ENCODE results near the gene SPTBN1.
"Not testable (repeated sequence)": the region's sequence is repeated elsewhere in the genome, so short reads cannot be mapped to it uniquely, and the experiment has no call there.

SPTBN1 gene

GRCh38 chr2:54681416-54681815 lies 225.3 kb downstream of the SPTBN1 start:
- no peak for DNase-seq

GRCh38 chr2:54683596-54683995 lies 227.5 kb downstream of the SPTBN1 start:
- DNase-seq = no peak

- no peak for DNase-seq
These were observed 229.2 kb downstream of the SPTBN1 start for GRCh38 chr2:54685263-54685775.

DNA sequence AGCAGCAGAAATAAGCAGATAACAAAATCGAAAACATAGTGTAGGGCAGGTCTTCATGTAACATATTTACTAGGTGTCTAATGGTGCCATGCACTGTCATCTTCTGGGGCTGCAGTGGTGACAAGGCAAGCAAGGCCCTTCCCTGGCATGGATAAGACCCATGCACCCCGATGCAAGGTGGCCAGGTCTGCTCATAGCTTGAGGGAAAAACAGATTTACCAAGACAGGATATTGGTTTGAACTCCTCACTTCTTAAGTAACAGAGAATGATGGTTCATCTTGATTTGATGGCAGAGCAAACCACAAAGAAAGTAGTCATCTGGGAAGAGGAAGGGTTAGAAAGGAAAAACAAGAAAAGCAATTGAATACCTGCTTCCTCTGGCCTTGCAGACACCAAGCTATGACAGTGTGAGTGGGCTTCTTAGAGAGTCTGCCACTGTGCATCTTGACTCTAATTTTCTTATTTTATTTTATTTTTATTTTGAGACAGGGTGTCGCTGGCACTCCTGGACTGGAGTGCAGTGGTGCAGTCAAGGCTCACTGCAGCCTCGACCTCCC lies 231.5 kb downstream of the SPTBN1 start:
- no peak for DNase-seq

GRCh38 chr2:54691445-54692135 lies 235.5 kb downstream of the SPTBN1 start:
- DNase-seq = no peak

DNA sequence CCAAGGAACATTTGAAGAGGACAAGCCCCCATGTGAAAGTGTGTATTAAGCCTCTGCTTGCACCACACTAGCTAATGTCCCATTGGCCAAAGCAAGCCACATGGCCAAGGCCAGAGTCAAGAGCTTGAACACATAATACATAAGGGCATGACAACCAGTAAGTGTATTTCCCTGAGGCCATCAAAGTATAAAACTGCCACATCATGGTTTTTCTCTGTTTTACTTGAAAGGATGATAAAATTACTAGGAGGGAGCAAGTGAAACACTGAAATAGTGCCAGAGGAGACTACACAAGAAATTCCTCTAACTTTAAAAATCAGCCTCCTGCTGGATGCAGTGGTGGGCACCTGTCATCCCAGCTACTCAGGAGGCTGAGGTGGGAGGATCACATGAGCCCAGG lies 236.4 kb downstream of the SPTBN1 start:
- no peak for DNase-seq

DNA sequence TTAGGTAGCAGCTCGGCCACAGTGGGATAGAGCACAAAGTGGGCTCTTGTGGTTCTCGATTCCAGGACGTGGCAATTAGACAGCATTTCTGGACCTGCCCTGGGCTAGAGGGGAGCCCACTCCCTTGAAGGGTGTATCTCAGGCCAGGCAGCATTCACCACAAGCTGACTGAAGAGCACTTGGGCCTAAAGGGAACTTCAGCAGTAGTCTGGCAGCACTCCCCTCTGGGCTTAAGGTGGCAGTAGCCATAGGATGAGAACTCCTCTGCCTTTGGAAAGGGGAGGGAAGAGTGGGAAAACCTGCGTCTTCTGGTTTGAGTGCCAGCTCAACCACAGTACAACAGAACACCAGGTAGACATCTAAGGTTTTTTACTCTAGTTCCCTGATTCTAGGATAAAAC lies 239.3 kb downstream of the SPTBN1 start:
- no peak for DNase-seq

GRCh38 chr2:54697934-54698333 lies 241.8 kb downstream of the SPTBN1 start:
- no peak for DNase-seq

GRCh38 chr2:54698926-54699325 lies 242.8 kb downstream of the SPTBN1 start:
- not testable (repeated sequence) for DNase-seq

GRCh38 chr2:54699665-54700064 lies 243.5 kb downstream of the SPTBN1 start:
- no peak for DNase-seq

DNA sequence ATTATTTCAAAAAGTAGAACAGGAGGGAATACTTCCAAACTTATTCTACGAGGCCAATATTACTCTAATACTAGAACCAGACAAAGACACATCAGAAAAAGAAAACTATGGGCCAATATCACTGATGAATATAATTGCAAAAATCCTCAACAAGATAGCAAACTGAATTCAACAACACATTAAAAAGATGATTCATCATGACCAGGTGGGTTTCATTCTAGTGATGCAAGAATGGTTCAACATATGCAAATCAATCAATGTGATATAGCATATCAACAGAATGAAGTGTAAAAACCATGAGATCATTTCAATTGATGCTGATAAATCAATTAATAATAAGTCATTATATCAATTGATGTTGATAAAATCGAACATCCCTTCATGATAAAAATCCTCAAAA lies 244.9 kb downstream of the SPTBN1 start:
- no peak for DNase-seq

DNA sequence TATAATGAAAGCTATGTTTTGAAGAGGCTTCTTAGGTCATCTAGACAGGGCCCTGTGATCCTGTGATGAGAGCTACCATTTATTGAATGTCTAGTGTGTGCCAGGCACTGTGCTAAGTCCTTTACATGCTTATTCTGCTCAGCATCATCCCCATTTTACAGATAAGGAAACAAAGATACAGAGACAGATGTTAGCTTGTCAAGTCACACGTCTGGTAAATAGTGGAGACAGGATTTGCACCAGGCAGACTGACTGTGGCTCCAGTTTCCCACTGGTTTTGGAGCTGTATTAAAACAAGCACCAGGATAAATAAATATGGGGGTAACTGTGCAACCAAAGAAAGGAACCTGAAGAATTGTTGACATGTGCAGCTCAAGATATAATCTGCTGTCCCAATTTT lies 248.1 kb downstream of the SPTBN1 start:
- DNase-seq = no peak

- peak; percentile 33 for DNase-seq
These were observed 248.8 kb downstream of the SPTBN1 start for GRCh38 chr2:54704688-54705605.

GRCh38 chr2:54706622-54707021 lies 250.5 kb downstream of the SPTBN1 start:
- no peak for DNase-seq

DNA sequence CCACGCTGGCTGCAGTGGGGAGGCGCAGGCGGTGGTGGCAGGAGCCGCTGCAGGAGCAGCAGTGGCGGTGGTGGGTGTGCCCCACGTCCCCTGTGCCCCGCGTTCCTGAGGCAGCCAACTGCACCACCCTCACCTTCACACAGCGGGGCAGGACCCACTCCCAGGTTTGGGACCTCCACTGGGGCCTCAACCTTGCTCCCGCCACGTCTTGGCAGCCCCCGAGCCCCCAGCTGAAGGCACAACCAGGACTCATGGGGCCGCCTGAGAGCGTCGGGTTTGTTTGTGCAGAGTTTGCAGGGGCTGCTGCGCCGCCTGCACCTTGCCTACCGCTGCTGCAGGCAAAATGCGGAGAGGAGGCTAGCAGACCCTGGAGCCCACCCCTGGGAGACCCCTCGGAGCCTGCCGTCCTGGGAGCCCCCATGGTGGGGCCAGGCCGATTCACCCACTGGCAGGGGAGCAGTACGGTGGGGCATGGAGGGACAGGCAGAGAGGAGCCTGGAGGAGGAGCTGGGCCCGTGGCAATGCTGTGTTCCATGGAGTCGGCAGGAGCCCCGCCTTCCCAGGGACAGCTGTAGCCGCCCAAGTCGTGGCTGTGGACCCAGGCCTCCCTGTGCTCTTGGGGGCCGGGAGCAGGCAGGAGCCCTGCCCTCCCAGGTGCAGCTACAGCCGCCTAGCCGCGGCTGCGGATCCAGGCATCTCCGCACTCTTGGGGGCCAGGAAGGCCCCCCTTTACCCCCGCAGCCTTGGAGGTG lies 252.6 kb downstream of the SPTBN1 start:
- no peak for DNase-seq

DNA sequence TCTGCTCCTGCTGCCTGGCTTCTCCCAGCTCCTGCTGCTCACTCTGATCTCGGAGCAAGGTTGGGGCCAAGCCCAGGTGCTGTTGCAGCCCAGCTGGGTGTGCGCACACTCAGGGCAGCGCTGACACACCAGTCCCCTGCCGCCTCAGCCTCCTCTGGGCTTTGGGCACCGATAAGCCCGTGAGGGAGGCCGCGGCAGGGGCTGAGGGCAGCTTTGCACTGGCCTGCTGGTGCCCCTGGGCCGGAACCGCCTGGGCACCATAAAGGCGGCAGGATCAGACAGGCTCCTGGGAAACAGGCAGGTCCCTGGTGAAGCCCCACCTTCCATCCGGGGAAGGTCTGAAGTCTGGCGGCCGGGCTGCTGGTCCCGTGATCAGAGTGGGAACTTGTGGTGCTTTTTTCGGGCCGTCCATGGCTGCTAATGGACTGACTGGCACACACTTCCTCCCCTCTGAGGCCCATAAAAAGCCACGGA lies 253.2 kb downstream of the SPTBN1 start:
- DNase-seq = no peak

DNA sequence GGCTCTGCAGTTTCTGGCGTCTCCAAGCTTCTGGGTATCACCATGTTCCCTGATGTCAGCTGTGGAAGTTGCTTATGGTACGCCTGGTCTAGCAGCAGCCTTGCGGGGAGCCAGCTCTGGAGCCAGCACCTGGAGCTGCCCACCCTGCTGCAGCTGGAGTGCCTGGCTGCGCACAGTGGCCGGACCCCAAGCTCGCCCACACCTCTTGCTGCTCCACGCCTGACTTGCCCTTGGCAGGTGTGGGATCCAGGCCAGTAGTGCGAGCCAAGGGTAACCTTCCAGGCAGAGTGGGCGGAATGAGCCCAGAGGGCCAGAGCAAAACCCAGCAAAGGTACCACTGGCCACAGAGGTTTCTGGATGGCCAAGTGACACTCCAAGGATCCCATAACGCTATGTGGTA lies 254.1 kb downstream of the SPTBN1 start:
- no peak for DNase-seq

GRCh38 chr2:54712516-54712915 lies 256.4 kb downstream of the SPTBN1 start:
- no peak for DNase-seq

DNA sequence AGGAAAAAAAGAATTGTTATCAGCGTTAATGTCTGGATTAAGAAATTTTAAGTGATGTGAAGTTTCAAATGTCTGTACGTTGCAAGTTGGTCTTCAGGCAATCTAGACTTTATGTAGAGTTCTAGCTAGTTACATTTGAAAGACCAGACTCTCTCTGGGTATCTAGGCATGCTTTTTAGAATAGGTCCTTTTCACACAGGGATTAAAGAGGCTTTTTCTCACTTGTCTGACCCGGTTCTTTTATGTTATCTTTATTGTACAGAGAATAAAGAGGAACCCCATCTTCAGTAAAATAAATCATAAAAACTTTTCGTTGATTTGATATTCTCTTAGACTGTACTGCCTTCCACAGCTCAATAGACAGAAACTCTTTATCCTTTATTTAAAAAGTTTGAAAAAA lies 258.9 kb downstream of the SPTBN1 start:
- no peak for DNase-seq

- no peak for DNase-seq
These were observed 260.2 kb downstream of the SPTBN1 start for GRCh38 chr2:54716375-54716774.

DNA sequence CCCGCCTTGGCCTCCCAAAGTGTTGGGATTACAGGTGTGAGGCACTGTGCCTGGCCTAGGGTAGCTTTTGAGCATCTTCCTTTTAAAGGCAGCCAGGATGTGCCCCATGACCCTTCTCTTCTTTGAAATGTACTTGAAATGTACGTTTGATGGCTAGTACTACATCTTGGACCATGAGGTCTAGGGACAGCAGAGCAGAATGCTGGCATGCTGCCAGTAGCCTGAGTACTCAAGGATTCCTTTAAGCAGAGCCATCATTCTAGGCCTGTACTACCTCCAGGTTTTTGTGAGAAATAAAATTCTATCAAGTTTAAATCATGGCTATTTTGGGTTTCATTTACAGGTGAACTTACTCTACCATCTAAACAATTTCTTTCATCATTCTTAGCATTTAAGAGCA lies 264.4 kb downstream of the SPTBN1 start:
- DNase-seq = no peak
